Mesothelial cell of epicardium (in vitro differentiated cells): Measurements from ENCODE around the gene SOD2. TPM values are rescaled to one million over a fixed set of nuclear protein-coding genes. Genes with fewer than 3 reads are reported as not detected.
"Not testable (repeated sequence)": the region's sequence is repeated elsewhere in the genome, so short reads cannot be mapped to it uniquely, and the experiment has no call there.

Source experiments
- DNase-seq, 2 experiments: peaks; one replicate each; pipeline ENCODE4 v3.0.0; 2021; ENCODE audit warnings: low spot score in 2 of 2; ENCODE audit not compliant: unreplicated experiment in 2 of 2
- H3K27ac Mint-ChIP-seq: 2 replicates; pipeline ENCODE4 v1.8.0; 2021; ENCODE audit warnings: mixed read lengths
- H3K27me3 Mint-ChIP-seq: 2 replicates; pipeline ENCODE4 v1.8.0; 2021; ENCODE audit warnings: low read depth, mixed read lengths
- H3K36me3 Mint-ChIP-seq: 2 replicates; pipeline ENCODE4 v1.8.0; 2021; ENCODE audit warnings: mixed read lengths
- H3K4me1 Mint-ChIP-seq: 2 replicates; pipeline ENCODE4 v1.8.0; 2021; ENCODE audit warnings: mixed read lengths
- H3K4me3 Mint-ChIP-seq: 2 replicates; pipeline ENCODE4 v1.8.0; 2021; ENCODE audit warnings: mild to moderate bottlenecking, moderate library complexity, mixed read lengths
- H3K9me3 Mint-ChIP-seq: 2 replicates; pipeline ENCODE4 v1.8.0; 2021; ENCODE audit warnings: mixed read lengths
- total RNA-seq: library from RNA; stranded (reverse); gene quantifications from 3 replicates; pipeline ENCODE4 v1.2.1, GENCODE V29; 2021
- TF ChIP-seq, protein P1 (sequence below): fragments of 200-600 bp; sonication (generic); IDR thresholded peaks from one replicate; pipeline ENCODE4 v1.5.0; 2021; ENCODE audit warnings: antibody characterized with exemption; ENCODE audit not compliant: unreplicated experiment

The SOD2 gene
- total RNA-seq, 1 donor from 2014 or later = 67.6 TPM

DNA sequence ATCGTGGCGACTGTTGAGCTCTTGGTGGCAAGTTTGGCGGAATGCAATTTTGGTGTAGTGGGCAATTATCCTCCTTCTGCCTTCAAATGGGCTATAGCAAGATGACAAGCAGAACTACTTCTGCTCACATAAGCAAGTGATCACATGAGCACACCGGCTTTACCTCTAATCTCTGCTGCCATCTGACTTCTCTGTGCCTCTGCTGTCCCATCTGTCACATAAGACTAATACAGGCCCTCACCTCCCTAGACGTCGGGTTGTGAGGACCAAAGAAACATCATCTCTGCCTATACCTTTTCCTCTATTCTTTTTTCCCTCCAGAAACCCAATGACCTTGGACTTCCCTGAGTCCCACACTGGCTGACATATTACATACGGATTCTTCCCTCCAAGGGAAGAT, 20.9 kb upstream of the SOD2 start:
- TF ChIP-seq, protein P1, sequence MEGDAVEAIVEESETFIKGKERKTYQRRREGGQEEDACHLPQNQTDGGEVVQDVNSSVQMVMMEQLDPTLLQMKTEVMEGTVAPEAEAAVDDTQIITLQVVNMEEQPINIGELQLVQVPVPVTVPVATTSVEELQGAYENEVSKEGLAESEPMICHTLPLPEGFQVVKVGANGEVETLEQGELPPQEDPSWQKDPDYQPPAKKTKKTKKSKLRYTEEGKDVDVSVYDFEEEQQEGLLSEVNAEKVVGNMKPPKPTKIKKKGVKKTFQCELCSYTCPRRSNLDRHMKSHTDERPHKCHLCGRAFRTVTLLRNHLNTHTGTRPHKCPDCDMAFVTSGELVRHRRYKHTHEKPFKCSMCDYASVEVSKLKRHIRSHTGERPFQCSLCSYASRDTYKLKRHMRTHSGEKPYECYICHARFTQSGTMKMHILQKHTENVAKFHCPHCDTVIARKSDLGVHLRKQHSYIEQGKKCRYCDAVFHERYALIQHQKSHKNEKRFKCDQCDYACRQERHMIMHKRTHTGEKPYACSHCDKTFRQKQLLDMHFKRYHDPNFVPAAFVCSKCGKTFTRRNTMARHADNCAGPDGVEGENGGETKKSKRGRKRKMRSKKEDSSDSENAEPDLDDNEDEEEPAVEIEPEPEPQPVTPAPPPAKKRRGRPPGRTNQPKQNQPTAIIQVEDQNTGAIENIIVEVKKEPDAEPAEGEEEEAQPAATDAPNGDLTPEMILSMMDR = no peak
- Mint-ChIP-seq H3K4me3 (no peak overlapping the region), H3K27me3 (no peaks in the 10 kb centered on the region), H3K27ac (no peak overlapping the region), H3K36me3 (peaks cover 8% of the 10 kb centered on the region), H3K9me3 (peaks cover 4% of the 10 kb centered on the region), H3K4me1 (no peaks in the 10 kb centered on the region)
- no peak for DNase-seq

DNA sequence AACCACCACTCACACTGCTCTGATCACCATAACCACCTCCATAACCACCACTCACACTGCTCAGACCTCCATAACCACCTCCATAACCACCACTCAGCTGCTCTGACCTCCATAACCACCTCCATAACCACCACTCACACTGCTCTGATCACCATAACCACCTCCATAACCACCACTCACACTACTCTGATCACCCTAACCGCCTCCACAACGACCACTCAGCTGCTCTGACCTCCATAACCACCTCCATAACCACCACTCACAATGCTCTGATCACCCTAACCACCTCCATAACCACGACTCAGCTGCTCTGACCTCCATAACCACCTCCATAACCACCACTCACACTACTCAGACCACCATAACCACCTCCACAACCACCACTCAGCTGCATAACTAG, 19.3 kb upstream of the SOD2 start:
- not testable (repeated sequence) for H3K4me1 Mint-ChIP-seq, DNase-seq, H3K4me3 Mint-ChIP-seq, H3K9me3 Mint-ChIP-seq, H3K27ac Mint-ChIP-seq, H3K36me3 Mint-ChIP-seq, H3K27me3 Mint-ChIP-seq

DNA sequence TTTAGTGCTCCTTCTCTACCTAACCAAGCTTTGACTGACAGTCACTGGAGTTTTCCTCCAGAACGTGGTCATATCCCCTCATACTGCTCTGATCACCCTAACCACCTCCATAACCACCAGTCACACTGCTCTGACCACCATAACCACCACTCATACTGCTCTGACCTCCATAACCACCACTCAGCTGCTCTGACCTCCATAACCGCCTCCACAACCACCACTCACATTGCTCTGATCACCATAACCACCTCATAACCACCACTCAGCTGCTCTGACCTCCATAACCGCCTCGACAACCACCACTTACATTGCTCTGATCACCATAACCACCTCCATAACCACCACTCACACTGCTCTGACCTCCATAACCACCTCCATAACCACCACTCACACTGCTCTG, 17.6 kb upstream of the SOD2 start:
- not testable (repeated sequence) for H3K27ac Mint-ChIP-seq, H3K27me3 Mint-ChIP-seq, H3K4me3 Mint-ChIP-seq, DNase-seq, H3K4me1 Mint-ChIP-seq
- H3K36me3 Mint-ChIP-seq = peaks cover 14% of the 10 kb centered on the region
- peaks cover 20% of the 10 kb centered on the region for H3K9me3 Mint-ChIP-seq

DNA sequence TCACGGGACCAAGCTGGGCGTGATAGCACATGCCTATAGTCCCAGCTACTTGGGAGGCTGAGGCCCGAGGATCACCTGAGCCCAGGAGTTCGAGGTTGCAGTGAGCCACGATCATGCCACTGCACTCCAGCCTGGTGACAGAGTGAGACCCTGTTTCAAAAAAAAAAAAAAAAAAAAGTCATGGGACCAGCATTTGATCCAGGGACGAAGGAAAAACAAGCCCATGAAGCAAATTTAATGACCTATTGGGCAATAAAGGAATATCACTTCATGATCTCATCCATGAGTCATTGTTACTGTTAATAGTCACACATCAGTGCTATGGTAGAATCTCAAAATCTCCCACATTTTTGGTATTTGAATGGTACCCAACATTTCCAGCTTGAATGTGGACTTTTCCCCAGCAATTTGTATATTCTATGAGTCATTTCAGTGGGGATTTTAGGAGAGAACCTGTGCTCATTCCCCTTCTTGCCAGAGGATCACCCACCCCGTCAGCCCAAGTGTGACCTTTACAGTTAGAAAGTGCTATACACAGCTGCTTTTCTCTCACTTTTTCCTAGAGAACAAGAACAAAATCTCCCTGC, 8.5 kb upstream of the SOD2 start:
- H3K27ac Mint-ChIP-seq = no peak overlapping the region

DNA sequence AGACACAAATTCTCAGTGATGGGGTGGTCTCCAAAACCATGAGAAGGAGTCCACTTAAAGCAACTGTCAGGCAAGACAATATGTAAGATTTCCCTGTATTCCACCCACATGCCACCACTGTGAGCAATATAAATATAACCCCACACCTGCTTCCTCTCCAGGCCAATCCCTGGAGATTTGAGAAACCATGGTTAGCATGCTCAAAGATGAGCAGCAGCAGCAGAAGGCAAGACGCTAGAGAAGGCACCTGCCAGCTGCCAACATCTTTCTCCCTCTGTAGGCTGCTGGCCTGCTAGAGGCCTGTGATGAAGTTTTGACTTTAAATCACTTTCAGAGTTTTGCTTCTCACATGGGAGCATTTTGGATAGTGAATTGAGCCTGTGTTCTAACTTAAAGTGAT, 7.9 kb upstream of the SOD2 start:
- Mint-ChIP-seq H3K27me3 (no peaks in the 10 kb centered on the region), H3K36me3 (peaks cover 17% of the 10 kb centered on the region)

More for the DNA sequence above, 8.5 kb upstream of the SOD2 start:
- H3K4me1 Mint-ChIP-seq = no peaks in the 10 kb centered on the region
- no peaks in the 10 kb centered on the region for H3K27me3 Mint-ChIP-seq
- H3K36me3 Mint-ChIP-seq = peaks cover 17% of the 10 kb centered on the region
- DNase-seq = no peak
- H3K4me3 Mint-ChIP-seq = no peak overlapping the region
- H3K9me3 Mint-ChIP-seq = peaks cover 14% of the 10 kb centered on the region
- TF ChIP-seq, protein P1 = no peak

DNA sequence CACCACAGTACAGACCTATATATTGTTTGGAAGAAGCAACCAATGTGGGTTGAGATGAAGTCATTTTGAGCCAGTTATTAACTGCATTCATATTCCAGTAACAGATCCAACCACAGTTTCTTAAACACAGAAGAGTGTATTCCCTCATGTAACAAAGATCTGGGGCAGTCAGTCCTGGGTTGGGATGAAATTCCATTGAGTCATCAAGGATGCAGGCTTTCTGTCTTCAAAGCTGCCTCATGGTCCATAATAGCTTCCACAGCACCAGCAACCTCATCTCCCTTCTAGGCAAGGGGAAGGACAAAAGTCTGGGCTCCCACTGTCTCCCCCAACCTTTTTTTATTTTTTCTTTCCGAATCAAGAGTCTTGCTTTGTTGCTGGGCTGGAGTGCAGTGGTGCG, 2.9 kb upstream of the SOD2 start:
- Mint-ChIP-seq H3K36me3 (no peaks in the 10 kb centered on the region), H3K9me3 (no peaks in the 10 kb centered on the region), H3K4me3 (no peak overlapping the region), H3K27me3 (no peaks in the 10 kb centered on the region), H3K4me1 (peaks cover 21% of the 10 kb centered on the region), H3K27ac (no peak overlapping the region)
- no peak for DNase-seq
- TF ChIP-seq, protein P1 = no peak

More for the DNA sequence above, 7.9 kb upstream of the SOD2 start:
- Mint-ChIP-seq H3K27ac (no peak overlapping the region), H3K9me3 (peaks cover 9% of the 10 kb centered on the region), H3K4me1 (no peaks in the 10 kb centered on the region), H3K4me3 (no peak overlapping the region)
- TF ChIP-seq, protein P1 = no peak
- no peak for DNase-seq
